T-helper 2 cell (primary cell): ENCODE measurements around the gene POLE.

Experiments
- DNase-seq, 5 experiments: peaks; one replicate each; pipeline versions ENCODE4 v3.0.0 to v3.0.0-alpha.2; 2012 to 2022

POLE gene

GRCh38 chr12:132673288-132674179 is 13.6 kb downstream of the POLE start:
- DNase-seq: no peak

- no peak for DNase-seq
Measured at GRCh38 chr12:132672678-132673077, 14.5 kb downstream of the POLE start.

GRCh38 chr12:132672116-132672515 is 15.0 kb downstream of the POLE start:
- DNase-seq: peak in 1 of 5 experiments; percentile 53

- DNase-seq: no peak
Measured at GRCh38 chr12:132669166-132669879, 17.8 kb downstream of the POLE start.

- no peak for DNase-seq
Measured at GRCh38 chr12:132668191-132669088, 18.7 kb downstream of the POLE start.

GRCh38 chr12:132665794-132666193 is 21.3 kb downstream of the POLE start:
- DNase-seq: no peak

GRCh38 chr12:132665149-132665491 is 22.0 kb downstream of the POLE start:
- no peak for DNase-seq

GRCh38 chr12:132664206-132665148 is 22.7 kb downstream of the POLE start:
- DNase-seq: no peak

GRCh38 chr12:132662901-132663755 is 24.0 kb downstream of the POLE start:
- DNase-seq: no peak

GRCh38 chr12:132661972-132662371 is 25.2 kb downstream of the POLE start:
- DNase-seq: no peak

- DNase-seq: no peak
Measured at GRCh38 chr12:132660996-132661395, 26.1 kb downstream of the POLE start.

GRCh38 chr12:132660052-132660451 is 27.1 kb downstream of the POLE start:
- peak in 1 of 5 experiments; percentile 21 for DNase-seq

GRCh38 chr12:132659146-132659545 is 28.0 kb downstream of the POLE start:
- DNase-seq: no peak

GRCh38 chr12:132658149-132658894 is 28.8 kb downstream of the POLE start:
- no peak for DNase-seq

- no peak for DNase-seq
Measured at GRCh38 chr12:132657004-132657727, 30.0 kb downstream of the POLE start.

- peak in 1 of 5 experiments; percentile 38 for DNase-seq
Measured at GRCh38 chr12:132653567-132654290, 33.4 kb downstream of the POLE start.

- no peak for DNase-seq
Measured at GRCh38 chr12:132651444-132652100, 35.6 kb downstream of the POLE start.
